ENCODE data around the gene MAGI1.

Gene MAGI1

DNA sequence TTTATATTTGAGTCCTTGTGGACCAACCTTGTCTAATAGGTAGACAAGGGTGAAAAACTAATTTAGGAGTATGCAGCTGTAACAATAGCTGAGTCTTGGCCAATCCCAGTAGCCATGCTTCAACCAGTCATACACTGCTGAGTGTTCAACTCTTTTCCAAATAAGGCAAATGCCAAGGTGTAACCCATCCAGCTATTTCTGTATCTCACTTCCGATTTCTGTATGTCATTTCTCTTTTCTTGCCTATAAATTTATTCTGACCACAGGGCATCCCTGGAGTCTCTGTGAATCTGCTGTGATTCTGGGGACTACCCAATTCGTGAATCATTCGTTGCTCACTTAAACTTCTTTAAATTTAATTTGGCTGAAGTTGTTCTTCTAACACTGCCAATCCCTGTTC lies 93.2 kb downstream of the MAGI1 start:
- no peak for DNase-seq (ENCODE audit: low read depth in 3 of 3)

DNA sequence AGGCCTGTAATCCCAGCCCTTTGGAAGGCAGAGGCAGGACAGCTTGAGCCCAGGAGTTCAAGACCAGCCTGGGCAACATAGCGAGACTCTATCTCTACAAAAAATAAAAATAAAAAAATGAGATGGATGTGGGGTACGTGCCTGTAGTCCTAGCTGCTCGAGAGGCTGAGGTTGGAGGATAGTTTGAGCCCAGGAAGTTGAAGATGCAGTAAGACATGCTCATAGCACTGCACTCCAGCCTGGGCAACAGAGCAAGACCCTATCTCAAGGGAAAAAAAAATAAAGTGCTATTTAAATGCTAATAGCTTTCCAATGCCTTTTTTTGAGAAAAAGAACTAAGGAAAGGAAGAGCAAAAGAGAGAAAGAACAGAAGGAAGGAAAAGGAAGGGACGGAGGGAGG lies 94.5 kb downstream of the MAGI1 start:
- DNase-seq (ENCODE audit: low read depth in 3 of 3), result no peak

- DNase-seq (ENCODE audit: low read depth in 3 of 3), result no peak
Observed at GRCh38 chr3:65939801-65940246, 98.9 kb downstream of the MAGI1 start.

DNA sequence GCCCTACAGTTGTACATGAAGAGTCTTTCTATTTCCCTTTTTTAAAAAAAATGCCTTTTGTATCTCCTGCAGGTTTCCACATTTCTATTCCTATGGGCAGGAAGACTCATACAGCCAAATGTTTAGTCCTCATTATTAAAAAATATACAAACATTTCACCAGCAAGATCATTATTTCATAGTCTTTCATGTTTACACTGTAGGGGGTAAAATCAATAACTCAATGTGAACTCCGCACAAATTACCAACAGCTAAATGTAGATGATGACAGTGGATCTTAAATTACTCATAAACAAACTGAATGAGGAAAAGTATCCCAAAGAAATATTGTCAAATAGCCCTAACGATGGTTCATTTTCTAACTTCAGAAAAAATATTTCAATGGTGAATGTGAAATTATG lies 99.5 kb downstream of the MAGI1 start:
- DNase-seq (ENCODE audit: low read depth in 3 of 3), result no peak

DNA sequence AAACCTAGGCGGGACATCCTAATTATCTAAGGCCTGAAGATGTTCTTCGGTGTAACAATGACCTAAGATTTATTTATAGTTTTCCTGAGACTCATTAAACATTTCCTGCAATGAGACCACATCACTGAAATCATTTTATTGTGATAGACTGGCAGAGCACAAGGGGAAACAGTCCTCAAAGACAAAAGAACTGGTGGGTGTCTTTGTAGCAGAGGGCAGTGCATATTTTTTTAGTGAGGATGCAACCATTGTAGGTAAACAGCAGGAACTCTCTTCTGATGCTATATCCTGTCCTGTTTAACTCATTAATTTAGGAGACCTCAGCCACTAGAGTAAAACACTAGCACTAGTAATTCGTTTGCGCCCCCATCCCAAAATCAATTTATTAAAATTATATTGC lies 100.0 kb downstream of the MAGI1 start:
- no peak for DNase-seq (ENCODE audit: low read depth in 3 of 3)

- no peak for DNase-seq (ENCODE audit: low read depth in 3 of 3)
Observed at GRCh38 chr3:65938147-65938546, 100.6 kb downstream of the MAGI1 start.

GRCh38 chr3:65936908-65937638 lies 101.6 kb downstream of the MAGI1 start:
- DNase-seq (ENCODE audit: low read depth in 3 of 3), result no peak

DNA sequence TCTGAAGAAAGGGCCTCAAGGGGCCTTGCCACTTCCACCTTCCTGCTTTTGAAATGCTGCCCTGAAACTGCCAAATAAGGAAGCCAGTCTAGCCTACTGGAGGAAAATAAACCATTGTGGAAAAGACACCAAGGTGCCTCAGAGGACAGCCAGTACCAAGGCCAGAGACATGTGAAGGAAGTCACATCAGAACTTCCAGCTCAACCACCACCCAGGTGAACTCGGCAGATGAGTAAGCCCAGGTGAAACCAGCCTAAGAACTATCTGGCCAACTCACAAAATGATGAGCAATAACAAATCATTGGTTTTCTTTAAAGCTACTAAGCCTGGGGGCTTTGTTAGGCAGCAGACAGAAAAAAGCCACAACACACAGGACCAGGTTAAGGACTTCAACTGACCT lies 103.0 kb downstream of the MAGI1 start:
- no peak for DNase-seq (ENCODE audit: low read depth in 3 of 3)

DNA sequence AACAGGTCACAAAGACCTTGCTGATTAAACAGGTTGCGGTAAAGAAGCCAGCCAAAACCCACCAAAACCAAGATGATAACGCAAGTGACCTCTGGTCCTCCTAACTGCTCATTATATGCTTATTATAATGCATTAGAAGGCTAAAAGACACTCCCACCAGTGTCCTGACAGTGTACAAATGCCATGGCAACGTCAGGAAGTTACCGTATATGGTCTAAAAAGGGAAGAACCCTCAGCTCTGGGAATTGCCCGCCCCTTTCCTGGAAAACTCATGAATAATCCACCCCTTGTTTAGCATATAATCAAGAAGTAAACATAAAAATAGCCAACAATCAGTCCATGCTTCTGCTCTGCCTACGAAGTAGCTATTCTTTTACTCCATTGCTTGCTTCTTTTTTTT lies 108.1 kb downstream of the MAGI1 start:
- no peak for DNase-seq (ENCODE audit: low read depth in 3 of 3)

GRCh38 chr3:65928110-65928509 lies 110.6 kb downstream of the MAGI1 start:
- no peak for DNase-seq (ENCODE audit: low read depth in 3 of 3)

- no peak for DNase-seq (ENCODE audit: low read depth in 3 of 3)
Observed at GRCh38 chr3:65927576-65927975, 111.1 kb downstream of the MAGI1 start.

DNA sequence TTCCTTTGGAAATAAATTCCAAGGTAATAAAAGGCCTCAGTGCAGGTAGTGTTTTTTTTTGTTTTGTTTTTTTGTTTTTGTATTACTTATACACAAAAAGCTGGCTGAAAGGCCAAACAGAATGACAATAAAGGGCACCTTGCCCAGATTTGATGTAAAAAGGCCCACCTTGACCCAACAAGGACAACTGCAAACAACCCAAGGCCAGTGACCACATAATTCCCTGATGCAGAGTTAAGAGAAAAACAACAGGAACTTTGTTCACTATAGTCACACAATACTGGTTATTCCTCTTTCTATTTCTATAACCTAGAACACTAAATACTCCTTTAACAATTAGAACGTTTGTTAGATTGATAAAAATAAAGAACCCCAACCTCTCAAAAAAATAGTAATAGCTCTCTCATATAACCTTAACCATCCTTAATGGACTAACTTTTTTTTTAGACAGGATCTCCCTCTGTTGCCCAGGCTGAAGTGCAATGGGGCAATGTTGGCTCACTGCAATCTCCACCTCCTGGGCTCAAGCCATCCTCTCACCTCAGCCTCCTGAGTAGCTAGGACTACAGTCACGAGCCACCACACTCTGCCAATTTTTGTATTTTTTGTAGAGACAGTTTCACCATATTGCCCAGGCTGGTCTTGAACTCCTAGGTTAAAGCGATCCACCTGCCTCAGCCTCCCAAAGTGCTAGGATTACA lies 113.3 kb downstream of the MAGI1 start:
- no peak for DNase-seq (ENCODE audit: low read depth in 3 of 3)

GRCh38 chr3:65924762-65925161 lies 114.0 kb downstream of the MAGI1 start:
- no peak for DNase-seq (ENCODE audit: low read depth in 3 of 3)

DNA sequence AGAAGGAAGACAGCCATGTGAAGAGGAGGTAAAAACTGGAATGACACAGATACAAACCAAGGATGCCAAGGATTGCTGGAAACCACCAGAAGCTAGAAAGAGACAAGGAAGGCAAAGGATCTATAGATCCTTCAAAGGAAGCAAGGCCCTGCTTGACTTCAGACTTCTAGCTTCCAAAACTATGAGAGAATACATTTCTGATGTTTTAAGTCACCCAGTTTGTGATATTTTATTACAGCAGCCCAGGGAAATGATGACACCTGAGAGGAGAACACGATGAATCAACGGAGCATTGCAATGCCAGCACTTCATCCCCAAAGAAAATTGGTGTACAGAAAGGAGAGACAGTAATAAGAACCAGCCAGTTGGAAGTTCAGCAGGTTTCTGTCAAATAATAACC lies 116.3 kb downstream of the MAGI1 start:
- no peak for DNase-seq (ENCODE audit: low read depth in 3 of 3)

GRCh38 chr3:65919826-65920225 lies 118.9 kb downstream of the MAGI1 start:
- no peak for DNase-seq (ENCODE audit: low read depth in 3 of 3)

DNA sequence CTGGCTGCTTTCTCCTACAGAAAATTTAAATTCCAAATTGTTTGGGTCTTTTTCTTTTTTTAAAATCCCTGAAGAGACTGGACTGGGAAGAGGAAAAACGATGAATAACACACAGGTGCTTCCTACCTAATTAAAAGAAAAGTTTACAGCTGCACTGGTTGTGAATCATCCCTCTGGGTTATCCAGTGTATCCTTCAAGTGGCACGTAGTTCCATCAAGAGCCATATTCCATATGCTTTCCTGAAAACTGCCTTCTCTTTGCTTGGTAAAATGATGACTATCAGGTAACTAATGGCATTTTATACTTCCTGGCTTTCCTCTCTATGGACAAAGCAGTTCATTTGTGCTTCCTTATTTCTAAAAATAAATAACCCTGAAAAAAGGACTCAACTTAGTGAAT lies 123.2 kb downstream of the MAGI1 start:
- no peak for DNase-seq (ENCODE audit: low read depth in 3 of 3)

GRCh38 chr3:65914740-65915367 lies 123.9 kb downstream of the MAGI1 start:
- DNase-seq (ENCODE audit: low read depth in 3 of 3), result no peak

DNA sequence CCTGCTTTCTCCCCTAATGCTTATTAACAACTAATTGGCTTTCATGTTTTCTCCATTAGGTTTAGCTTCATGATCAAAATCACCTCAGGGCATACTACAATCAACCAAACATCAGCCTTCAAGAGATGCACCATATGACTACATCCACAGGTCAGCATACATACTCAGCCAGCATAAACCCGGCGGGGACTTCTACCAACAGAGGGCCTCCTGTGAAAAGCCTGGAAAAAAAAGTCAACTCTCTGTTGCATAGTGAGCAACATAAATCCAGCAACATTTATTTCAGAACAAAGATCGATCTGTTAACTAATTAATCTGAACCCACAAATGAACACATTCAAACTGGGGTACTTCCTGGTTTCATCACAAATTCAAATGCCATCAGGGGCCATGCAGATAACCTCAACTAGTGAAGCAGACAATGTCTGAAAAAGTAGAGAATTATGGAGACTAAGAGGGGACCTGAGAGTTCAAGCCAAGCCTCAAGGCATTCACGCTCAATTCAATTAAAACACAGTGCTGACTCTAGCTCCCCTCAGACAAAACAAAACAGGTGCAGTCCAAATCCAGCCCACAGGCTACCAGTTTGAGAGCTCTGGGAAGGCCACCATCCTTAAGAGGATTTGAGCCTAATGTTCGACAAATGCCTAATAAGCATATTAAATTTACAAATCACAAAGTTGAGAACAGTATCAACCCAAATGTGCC lies 124.5 kb downstream of the MAGI1 start:
- DNase-seq (ENCODE audit: low read depth in 3 of 3), result no peak

DNA sequence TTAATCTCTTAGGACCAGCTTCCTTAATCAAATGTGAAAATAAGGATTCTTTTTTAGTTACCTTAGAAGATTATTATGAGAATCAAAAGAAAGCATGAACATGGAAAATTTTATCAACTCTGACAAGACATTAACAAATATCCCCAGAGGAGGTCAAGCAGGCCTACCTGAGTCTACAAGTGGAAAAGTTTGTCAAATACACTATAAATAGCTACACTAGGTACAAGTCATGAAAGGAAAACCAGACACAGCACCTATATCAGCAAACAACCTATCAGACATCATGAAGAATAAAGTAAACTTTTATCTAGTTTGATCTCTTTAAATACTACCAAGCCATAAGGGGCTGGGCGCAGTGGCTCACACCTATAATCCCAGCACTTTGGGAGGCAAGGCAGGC lies 126.1 kb downstream of the MAGI1 start:
- no peak for DNase-seq (ENCODE audit: low read depth in 3 of 3)

- no peak for DNase-seq (ENCODE audit: low read depth in 3 of 3)
Observed at GRCh38 chr3:65908588-65908987, 130.1 kb downstream of the MAGI1 start.

GRCh38 chr3:65907232-65908130 lies 131.2 kb downstream of the MAGI1 start:
- DNase-seq (ENCODE audit: low read depth in 3 of 3), result no peak
